Neural progenitor cell (in vitro differentiated cells): ENCODE measurements around the gene CTSW.

Experiments
- CTCF ChIP-seq: fragments of 200-600 bp; sonication (generic); IDR thresholded peaks from 2 replicates; pipeline ENCODE4 v1.5.1; 2017; ENCODE audit warnings: antibody characterized with exemption, mild to moderate bottlenecking
- EZH2 ChIP-seq: fragments of 200-600 bp; sonication (generic); IDR thresholded peaks from 2 replicates; pipeline ENCODE4 v1.6.1; 2017; ENCODE audit warnings: antibody characterized with exemption, mild to moderate bottlenecking, moderate library complexity

- TF ChIP-seq CTCF (no peak), EZH2 (no peak)
Observed at GRCh38 chr11:65917077-65917433, 37.4 kb downstream of the CTSW start.
